IPS-NIHi7 (cell line): ENCODE data around the gene TEX51.

ENCODE experiments used
- DNase-seq: peaks from one replicate; pipeline ENCODE4 v3.0.0; 2012; ENCODE audit warnings: mixed read lengths; ENCODE audit errors: extremely low spot score

The TEX51 gene

DNA sequence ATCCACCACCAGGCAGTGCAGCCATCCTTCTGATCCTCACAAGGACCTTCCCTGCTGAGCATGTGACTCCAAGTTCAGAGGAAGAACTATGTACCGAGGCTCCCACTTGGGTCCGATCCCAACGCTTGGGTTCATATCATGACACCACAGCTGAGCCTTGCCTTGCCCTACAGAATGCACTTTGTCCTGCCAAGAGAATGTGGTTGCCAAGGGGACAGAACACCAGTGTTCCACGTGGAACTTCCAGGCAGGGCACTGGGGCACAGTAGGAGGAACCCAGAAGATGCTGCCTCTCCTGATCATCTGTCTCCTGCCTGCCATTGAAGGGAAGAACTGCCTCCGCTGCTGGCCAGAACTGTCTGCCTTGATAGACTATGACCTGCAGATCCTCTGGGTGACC is at the start of gene TEX51:
TEX51 (plus strand) TSS at position 255 of the 400 bp plus-strand sequence; CDS start at position 284, 29 bp downstream.
- DNase-seq: no peak

DNA sequence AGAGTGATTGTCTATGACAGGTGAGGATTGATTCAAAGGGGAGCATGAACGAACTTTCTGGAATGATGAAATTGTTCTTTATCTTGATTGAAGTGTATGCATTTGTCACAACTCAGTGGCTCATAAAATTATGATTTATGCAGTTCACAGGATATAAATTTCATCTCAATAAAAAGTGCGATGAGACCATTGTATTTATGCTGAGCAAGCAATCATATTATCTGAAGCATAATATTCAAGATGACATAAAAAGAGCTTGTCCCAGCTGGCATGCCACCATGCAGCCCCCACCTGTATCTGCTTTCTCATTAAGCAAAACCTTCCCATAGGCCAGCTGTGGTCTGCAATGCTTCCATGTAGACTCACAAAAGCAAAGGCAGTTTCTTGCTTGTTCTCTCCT is 49.6 kb upstream of the TEX51 start:
- no peak for DNase-seq

DNA sequence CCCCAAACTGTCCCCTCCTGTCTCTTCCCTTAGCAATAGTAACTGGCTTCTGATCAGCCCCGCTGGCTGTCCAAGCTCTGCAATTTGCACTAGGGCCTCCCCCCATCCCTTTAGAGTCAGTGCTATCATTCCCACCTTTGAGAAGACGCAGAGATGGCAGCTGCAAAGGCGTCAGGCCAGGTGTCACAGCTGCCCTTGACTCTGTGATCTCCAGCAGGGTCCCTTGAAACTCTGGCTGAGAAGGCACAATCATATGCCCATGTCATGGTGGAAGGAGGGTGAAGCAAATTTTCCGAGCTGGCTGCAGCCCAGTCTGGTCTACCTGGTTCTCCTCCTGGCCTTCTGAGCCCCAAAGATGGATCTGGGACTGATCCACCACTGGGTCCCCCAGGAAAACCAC is 49.2 kb upstream of the TEX51 start:
- DNase-seq: no peak

- DNase-seq: no peak
These were observed 48.6 kb upstream of the TEX51 start for GRCh38 chr2:126849991-126850535.

DNA sequence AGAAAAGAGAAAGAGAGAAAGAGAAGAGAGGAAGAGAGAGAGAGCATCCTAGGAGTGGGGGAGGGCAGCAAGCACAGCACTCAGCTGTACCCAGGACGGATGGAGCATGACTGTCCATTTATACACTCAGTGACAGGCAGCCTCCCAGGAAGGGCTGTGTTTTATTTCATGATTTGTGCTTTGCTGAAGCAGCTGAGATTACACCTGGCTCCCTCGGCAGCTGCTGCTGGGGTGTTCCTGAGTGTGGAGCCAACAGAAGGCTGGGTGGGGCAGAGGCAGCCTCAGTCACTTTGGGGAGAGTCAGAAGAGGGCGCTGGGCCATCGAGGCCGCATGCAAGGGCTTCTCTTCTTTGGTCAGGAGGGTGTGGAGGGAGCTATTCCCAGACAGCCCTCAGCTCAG is 47.8 kb upstream of the TEX51 start:
- DNase-seq: no peak

GRCh38 chr2:126851756-126852155 is 46.9 kb upstream of the TEX51 start:
- DNase-seq: no peak

- no peak for DNase-seq
These were observed 46.3 kb upstream of the TEX51 start for GRCh38 chr2:126852361-126852760.

GRCh38 chr2:126855606-126856005 is 43.1 kb upstream of the TEX51 start:
- no peak for DNase-seq

GRCh38 chr2:126856403-126856802 is 42.3 kb upstream of the TEX51 start:
- no peak for DNase-seq

DNA sequence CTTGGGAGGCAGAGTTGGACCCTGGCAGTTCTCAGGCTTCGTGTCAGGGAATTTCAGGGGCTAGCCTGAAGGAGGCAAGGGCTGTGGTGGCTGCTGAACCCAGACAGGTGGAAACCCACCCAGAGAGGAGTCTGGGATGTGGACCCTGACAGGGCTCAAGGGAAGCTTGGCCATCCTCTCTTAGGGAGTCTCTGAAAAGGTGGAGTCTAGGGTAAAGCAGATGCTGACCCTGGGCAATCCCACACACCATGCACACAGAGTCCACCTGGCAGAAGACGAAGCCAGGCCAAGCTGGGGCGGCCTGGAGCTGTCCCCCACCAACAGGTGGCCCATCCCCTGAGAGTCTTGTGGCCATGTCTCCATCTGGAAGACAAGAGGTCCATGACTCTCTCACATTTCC is 41.2 kb upstream of the TEX51 start:
- DNase-seq: peak; percentile 6

DNA sequence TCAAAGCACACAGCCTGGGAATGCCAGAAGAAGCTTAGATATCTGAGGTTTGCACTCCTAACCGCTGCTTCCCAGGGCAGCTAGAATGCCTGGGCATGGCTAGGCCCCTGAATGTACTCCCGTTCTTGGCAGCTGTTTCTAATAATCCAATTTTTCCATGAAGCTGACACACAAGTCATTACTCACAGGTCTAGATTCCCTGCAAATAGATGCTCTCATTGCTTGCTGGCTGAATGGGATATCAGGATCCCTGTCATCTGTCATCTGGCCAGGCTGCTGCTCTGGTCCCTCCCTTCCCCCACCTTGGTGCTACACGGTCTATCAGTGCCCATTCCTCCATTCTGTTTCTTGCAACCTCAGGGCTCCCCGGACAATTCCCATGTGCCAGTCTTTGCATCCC is 40.7 kb upstream of the TEX51 start:
- DNase-seq: no peak

DNA sequence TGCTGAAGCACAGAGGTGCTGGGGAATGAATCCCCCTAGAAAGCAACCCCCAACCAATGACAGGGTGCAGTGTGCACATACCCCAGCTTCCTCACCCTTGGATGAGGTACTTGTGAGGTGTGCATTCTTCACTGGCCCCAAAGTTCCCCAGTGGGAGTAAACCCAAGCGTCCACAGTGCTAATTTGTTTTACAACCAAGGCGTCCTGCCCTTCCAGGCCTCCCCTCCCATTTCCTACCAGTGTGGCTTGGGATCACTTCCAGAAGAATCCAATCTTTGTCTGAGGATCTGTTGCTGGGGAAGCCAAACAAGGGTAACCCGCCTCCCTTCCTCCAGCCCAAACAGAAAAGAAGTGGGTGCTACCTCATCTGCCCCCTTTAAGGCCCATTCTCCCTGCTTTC is 40.3 kb upstream of the TEX51 start:
- DNase-seq: no peak

GRCh38 chr2:126858991-126859390 is 39.7 kb upstream of the TEX51 start:
- DNase-seq: no peak

- DNase-seq: no peak
These were observed 39.1 kb upstream of the TEX51 start for GRCh38 chr2:126859631-126860030.

- no peak for DNase-seq
These were observed 38.3 kb upstream of the TEX51 start for GRCh38 chr2:126860385-126860784.

DNA sequence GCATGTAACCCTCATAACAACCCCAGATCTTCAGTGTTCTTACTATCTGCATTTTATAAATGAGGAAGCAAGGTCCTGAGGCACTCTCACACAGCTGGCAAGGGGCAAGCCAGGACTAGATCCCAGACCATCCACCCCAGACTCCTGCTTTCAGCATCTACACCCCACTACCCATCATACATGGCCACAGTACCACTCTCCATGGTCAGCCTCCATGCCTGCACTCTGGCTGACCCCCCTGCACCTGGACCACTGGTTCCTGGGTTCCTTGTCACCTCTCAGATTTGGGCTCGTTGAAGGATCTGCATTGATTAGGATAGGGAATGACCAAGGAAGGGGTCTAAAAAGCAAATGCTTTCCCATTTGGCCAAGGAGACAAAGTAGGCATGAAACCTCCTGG is 36.0 kb upstream of the TEX51 start:
- no peak for DNase-seq

- no peak for DNase-seq
These were observed 35.2 kb upstream of the TEX51 start for GRCh38 chr2:126863336-126864015.

DNA sequence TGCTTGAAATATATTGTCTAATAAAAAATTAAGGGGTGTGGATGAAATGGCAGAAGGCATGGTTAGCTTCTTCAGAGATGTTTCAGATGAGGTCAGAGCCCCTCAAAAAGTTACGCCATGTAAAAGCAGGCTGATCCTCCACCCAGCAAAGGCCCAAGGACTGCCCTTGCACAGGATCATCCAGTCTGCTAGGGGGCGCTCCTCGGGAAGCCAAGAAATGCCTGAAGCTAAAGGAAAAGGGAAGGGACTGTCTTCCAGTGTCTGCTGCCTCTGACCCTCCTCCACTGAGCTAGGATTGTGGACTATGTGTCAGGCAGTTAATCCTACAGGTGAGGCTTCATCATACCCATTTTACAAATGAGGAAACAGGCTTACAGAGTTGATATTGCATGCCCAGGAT is 33.8 kb upstream of the TEX51 start:
- peak; percentile 47 for DNase-seq

DNA sequence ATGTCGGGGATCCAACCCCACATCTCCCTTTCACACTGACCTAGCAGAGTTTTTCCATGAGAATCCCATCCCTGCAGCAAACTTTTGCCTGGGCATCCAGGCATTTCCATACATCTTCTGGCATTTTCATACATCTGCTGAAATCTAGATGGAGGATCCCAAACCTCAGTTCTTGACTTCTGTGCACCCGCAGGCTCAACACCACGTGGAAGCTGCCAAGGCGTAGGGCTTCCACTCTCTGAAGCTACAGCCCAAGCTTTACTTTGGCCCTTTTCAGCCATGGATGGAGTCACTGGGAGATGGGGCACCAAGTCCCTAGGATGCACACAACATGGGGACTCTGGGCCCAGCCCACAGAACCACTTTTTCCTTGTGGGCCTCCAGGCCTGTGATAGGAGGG is 32.2 kb upstream of the TEX51 start:
- no peak for DNase-seq

DNA sequence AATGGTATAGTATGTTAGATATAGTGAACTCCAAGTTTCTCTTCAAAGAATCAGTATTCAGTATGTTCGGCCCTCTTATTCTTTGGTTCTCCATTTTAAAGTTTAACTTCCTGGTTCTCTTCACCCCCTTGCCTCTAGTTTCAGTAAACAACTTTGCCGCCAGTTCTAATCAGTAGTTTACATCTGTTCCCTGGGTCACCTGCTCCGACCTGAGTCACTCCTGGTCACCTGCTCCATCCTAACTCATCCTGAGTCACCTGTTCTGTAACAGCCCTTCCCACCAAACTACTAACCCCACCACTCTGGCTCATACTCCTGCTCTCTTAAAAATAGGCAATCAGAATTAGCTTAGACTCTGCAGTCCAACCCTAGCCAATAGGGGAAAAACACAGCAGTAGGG is 23.7 kb upstream of the TEX51 start:
- DNase-seq: no peak

DNA sequence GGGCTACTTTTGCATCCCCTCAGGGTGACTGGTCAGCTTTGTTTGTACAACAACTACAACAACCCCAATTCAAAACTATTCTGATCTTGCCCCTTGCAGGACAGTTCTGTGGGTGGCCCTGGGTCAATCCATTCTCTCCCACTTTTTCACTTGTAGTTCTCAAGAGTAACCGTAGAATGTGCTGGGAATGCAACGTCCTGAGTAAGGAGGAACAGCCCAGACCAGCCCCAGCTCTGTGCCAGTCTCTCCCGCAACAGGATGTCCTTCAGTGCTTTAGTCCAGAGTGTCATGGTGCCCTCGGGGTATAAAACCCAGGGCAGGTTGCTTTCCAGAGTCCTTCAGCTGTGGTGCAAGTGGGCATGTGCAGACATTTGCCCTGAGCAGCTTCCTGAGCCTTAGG is 22.1 kb upstream of the TEX51 start:
- no peak for DNase-seq

DNA sequence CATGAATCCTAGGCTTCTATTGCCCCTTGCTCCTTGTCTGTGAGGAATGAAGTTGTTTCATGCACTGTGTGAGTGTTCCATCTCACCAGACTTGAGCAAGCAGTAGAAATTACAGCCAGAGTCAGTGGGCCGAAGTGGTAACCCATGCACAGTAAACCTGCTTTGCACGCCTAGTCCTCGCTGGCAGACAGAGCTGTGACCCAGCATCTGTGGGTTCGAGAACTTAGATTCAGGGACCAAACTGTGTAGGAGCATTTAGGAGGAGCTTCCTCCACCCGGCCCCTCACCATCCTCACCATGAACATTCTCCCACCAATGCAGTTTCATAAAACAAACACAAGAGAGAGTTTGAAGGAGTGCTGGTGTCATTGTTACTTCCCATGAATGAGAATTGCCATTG is 21.6 kb upstream of the TEX51 start:
- no peak for DNase-seq

DNA sequence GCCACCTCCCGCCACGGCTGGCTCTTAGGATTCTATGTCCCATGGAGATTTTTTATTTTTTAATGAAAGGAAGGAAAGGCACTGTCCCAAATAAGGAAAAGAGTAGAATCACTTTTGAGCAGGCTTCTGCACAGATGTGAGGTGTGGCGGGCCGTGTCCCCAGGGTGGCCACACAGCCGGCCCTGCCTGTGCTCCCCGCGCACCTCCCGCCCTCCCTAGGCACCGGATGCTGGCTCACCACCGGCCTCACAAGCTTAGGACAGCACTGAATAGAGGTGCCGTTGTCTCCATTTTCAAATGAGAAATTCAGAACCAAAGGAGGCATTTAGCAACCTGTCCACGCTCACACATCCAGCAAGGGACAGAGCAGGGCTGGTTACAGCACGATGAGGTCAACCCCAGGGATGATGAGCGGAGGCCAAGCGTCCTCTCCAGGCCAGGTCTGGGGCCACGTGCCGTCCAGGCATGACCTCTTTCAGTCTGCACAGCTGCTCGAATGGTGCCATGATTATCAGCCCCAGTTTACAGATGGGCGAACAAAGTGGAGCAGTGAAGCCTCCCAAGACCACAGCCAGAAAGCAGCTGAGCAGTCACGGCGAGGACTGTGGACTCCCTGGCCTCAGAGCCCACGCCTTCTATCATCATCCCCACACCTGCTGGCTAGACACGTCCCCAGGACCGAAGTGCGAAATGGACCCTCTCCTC is 20.7 kb upstream of the TEX51 start:
- no peak for DNase-seq
